Liver (tissue), 9 donors: Measurements from ENCODE around the gene CXCL16. TPM values are rescaled to one million over a fixed set of nuclear protein-coding genes. Genes with fewer than 3 reads are reported as not detected.

Experiments
- DNase-seq: peaks from one replicate; pipeline ENCODE4 v3.0.0-alpha.2; 2017; ENCODE audit warnings: low spot score
- H3K27ac ChIP-seq, 2 donors: one replicate each; pipeline ENCODE4 v1.7.0; 2013; ENCODE audit warnings: inconsistent platforms in 2 of 2, low read length in 2 of 2, control low read depth in 1 of 2, low read depth in 1 of 2, mild to moderate bottlenecking in 1 of 2
- H3K27me3 ChIP-seq, 4 donors: one replicate each; pipeline versions ENCODE4 v1.6.1 to v1.7.0; 2013; ENCODE audit warnings: low read length in 3 of 4, inconsistent platforms in 1 of 4, mild to moderate bottlenecking in 1 of 4, moderate library complexity in 1 of 4; ENCODE audit not compliant: control insufficient read depth in 4 of 4, insufficient read depth in 4 of 4
- H3K36me3 ChIP-seq, 4 donors: one replicate each; pipeline versions ENCODE4 v1.6.1 to v1.7.0; 2013; ENCODE audit warnings: low read length in 3 of 4, mild to moderate bottlenecking in 3 of 4, low read depth in 1 of 4, moderate library complexity in 1 of 4; ENCODE audit not compliant: control insufficient read depth in 4 of 4, insufficient read depth in 3 of 4
- H3K4me1 ChIP-seq, 4 donors: one replicate each; pipeline versions ENCODE4 v1.6.1 to v1.7.0; 2013; ENCODE audit warnings: low read length in 3 of 4, mild to moderate bottlenecking in 3 of 4, moderate library complexity in 1 of 4; ENCODE audit not compliant: control insufficient read depth in 4 of 4, insufficient read depth in 4 of 4
- H3K4me3 ChIP-seq, 3 donors: one replicate each; pipeline versions ENCODE4 v1.6.1 to v1.7.0; 2013; ENCODE audit warnings: low read length in 3 of 3, control low read depth in 1 of 3, low read depth in 1 of 3, mild to moderate bottlenecking in 1 of 3
- H3K9ac ChIP-seq, 2 donors: one replicate each; pipeline ENCODE4 v1.7.0; 2013; ENCODE audit warnings: low read length in 2 of 2, mild to moderate bottlenecking in 2 of 2, moderate library complexity in 2 of 2, control low read depth in 1 of 2, low read depth in 1 of 2
- H3K9me3 ChIP-seq, 4 donors: one replicate each; pipeline versions ENCODE4 v1.6.1 to v1.7.0; 2013; ENCODE audit warnings: low read length in 3 of 4; ENCODE audit not compliant: control insufficient read depth in 4 of 4
- ATF3 ChIP-seq: IDR thresholded peaks from 2 replicates; pipeline ENCODE4 v1.6.1; 2016; ENCODE audit warnings: antibody characterized with exemption
- EGR1 ChIP-seq, 2 donors: IDR thresholded peaks; 2 replicates each; pipeline ENCODE4 v1.6.1; 2016 to 2018; ENCODE audit warnings: antibody characterized with exemption in 2 of 2, low read depth in 2 of 2
- FOXA1 ChIP-seq: IDR thresholded peaks from 2 replicates; pipeline ENCODE4 v1.6.1; 2016; ENCODE audit warnings: antibody characterized with exemption
- FOXA2 ChIP-seq: IDR thresholded peaks from 2 replicates; pipeline ENCODE4 v1.6.1; 2016; ENCODE audit warnings: antibody characterized with exemption
- GABPA ChIP-seq, 2 donors: IDR thresholded peaks in 1 of 2; conservative IDR thresholded peaks in 1 of 2; 2 replicates each; pipeline ENCODE4 v1.6.1; 2016; ENCODE audit warnings: antibody characterized with exemption in 2 of 2, mild to moderate bottlenecking in 1 of 2, moderate library complexity in 1 of 2
- HNF4A ChIP-seq, 2 donors: conservative IDR thresholded peaks; 2 replicates each; pipeline ENCODE4 v1.6.1; 2016; ENCODE audit warnings: antibody characterized with exemption in 2 of 2, mild to moderate bottlenecking in 2 of 2
- HNF4G ChIP-seq: IDR thresholded peaks from 2 replicates; pipeline ENCODE4 v1.6.1; 2016; ENCODE audit warnings: antibody characterized with exemption
- JUND ChIP-seq, 2 donors: IDR thresholded peaks; 2 replicates each; pipeline ENCODE4 v1.6.1; 2016; ENCODE audit warnings: antibody characterized with exemption in 2 of 2
- MAX ChIP-seq: IDR thresholded peaks from 2 replicates; pipeline ENCODE4 v1.6.1; 2016; ENCODE audit warnings: antibody characterized with exemption
- NR2F2 ChIP-seq: IDR thresholded peaks from 2 replicates; pipeline ENCODE4 v1.6.1; 2016; ENCODE audit warnings: antibody characterized with exemption
- RAD21 ChIP-seq, 2 donors: IDR thresholded peaks; 2 replicates each; pipeline ENCODE4 v1.6.1; 2016; ENCODE audit warnings: antibody characterized with exemption in 2 of 2, mild to moderate bottlenecking in 2 of 2
- REST ChIP-seq: IDR thresholded peaks from 2 replicates; pipeline ENCODE4 v1.6.1; 2016; ENCODE audit warnings: antibody characterized with exemption, mild to moderate bottlenecking
- RXRA ChIP-seq, 2 donors: IDR thresholded peaks; 2 replicates each; pipeline ENCODE4 v1.6.1; 2017 to 2018; ENCODE audit warnings: antibody characterized with exemption in 2 of 2, mild to moderate bottlenecking in 1 of 2
- SP1 ChIP-seq: IDR thresholded peaks from 2 replicates; pipeline ENCODE4 v1.6.1; 2018; ENCODE audit warnings: antibody characterized with exemption, mild to moderate bottlenecking
- TAF1 ChIP-seq: conservative IDR thresholded peaks from 2 replicates; pipeline ENCODE4 v1.6.1; 2016; ENCODE audit warnings: antibody characterized with exemption, mild to moderate bottlenecking
- YY1 ChIP-seq: IDR thresholded peaks from 2 replicates; pipeline ENCODE4 v1.6.1; 2016; ENCODE audit warnings: antibody characterized with exemption, mild to moderate bottlenecking
- ZBTB33 ChIP-seq: IDR thresholded peaks from 2 replicates; pipeline ENCODE4 v1.6.1; 2016; ENCODE audit warnings: antibody characterized with exemption
- WGBS: extraction: QIAGEN DNeasy Blood & Tissue Kit; methylation state at CpG from one replicate; pipeline ENCODE4 v1.1.7; 2013; 5-methylcytosine and 5-hydroxymethylcytosine counted together
- polyA plus RNA-seq, 2 donors: library from polyadenylated mRNA; stranded (reverse) in 1 of 2; unstranded in 1 of 2; fragments of 200-250 nt in 1 of 2; fragments of >200 nt in 1 of 2; fragmentation: Nextera tagmentation in 1 of 2; extraction: Ambion mirVana in 1 of 2; gene quantifications; one replicate each; pipeline versions ENCODE4 v1.2.1 to v1.2.3, GENCODE V29; 2013 to 2015
- total RNA-seq, 2 donors: library from RNA; depleted of rRNA; stranded (reverse); fragments of >200 nt; gene quantifications; one replicate each; pipeline ENCODE4 v1.2.3, GENCODE V29; 2014
- TF ChIP-seq, protein P1 (sequence below): fragments of 150-350 bp; IDR thresholded peaks from 2 replicates; pipeline ENCODE4 v1.5.1; 2017; ENCODE audit warnings: improper control_type of control experiment, low read depth, low read length; ENCODE audit not compliant: missing input control
- donor health status: healthy.
- donor health status: healthy.
- donor health status: healthy.
- donor health status: healthy.
- donor health status: healthy.

Gene CXCL16
- total and polyA plus RNA-seq, 4 donors, result 10.7 to 41.1 (median 16.1) TPM

GRCh38 chr17:4738136-4739121, 1.3 kb downstream of the CXCL16 start:
- Histone ChIP-seq H3K36me3 (no peaks in the 10 kb centered on the region), H3K9me3 (no peaks in the 10 kb centered on the region), H3K4me1 (peaks cover 2 to 20% (median 9%) of the 10 kb centered on the region in 4 donors), H3K27ac (peak overlapping the region; percentile 73 to 76), H3K4me3 (peak overlapping the region; percentile 57 to 85 (median 80)), H3K27me3 (no peaks in the 10 kb centered on the region), H3K9ac (peak overlapping the region; percentile 66 to 76)
- whole genome bisulfite sequencing, result 39% methylated on average over 41 of the region's 41 CpGs
- TF ChIP-seq SP1, result no peak
- no peak for TF ChIP-seq TAF1
- TF ChIP-seq FOXA2, result no peak
- TF ChIP-seq FOXA1, result no peak
- TF ChIP-seq, protein P1, sequence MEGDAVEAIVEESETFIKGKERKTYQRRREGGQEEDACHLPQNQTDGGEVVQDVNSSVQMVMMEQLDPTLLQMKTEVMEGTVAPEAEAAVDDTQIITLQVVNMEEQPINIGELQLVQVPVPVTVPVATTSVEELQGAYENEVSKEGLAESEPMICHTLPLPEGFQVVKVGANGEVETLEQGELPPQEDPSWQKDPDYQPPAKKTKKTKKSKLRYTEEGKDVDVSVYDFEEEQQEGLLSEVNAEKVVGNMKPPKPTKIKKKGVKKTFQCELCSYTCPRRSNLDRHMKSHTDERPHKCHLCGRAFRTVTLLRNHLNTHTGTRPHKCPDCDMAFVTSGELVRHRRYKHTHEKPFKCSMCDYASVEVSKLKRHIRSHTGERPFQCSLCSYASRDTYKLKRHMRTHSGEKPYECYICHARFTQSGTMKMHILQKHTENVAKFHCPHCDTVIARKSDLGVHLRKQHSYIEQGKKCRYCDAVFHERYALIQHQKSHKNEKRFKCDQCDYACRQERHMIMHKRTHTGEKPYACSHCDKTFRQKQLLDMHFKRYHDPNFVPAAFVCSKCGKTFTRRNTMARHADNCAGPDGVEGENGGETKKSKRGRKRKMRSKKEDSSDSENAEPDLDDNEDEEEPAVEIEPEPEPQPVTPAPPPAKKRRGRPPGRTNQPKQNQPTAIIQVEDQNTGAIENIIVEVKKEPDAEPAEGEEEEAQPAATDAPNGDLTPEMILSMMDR, result no peak
- no peak for TF ChIP-seq HNF4G
- no peak for DNase-seq

DNA sequence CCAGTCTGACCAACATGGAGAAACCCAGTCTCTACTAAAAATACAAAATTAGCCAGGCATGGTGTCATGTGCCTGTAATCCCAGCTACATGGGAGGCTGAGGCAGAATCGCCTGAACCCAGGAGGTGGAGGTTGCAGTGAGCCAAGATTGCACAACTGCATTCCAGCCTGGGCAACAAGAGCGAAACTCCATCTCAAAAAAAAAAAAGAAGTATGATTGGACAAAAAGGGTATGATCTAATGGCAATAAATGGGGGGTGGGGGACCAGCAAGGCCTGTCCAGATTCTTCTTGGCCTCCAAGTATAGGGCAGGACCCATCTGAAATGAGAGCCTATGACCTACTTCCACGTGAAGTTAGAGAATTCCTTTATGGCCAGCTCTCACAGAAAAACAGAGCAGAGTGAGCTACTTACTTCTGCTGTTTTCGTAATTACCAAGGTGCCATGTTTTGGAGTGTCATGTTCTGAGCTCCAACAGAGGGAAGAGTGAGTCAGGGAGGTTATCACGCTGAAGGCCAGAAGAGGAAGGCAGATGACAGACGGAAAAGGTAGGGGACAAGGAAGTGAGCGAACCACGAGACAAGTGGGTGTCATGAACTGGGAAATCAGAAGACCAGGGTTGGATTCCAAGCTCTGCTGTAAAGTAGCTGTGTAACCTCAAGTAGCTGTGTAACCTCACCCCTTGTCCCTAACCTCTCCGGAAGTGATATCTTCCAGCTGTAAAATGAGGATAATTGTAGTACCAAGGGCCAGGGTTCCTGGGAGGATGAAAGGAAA, 3.7 kb downstream of the CXCL16 start:
- TF ChIP-seq EGR1 (IDR thresholded peaks at IDR 0.05; ENCODE audit: low read depth in 2 of 2), result no peak
- no peak for TF ChIP-seq YY1
- peak; percentile 31 for TF ChIP-seq SP1
- no peak for TF ChIP-seq GABPA (IDR thresholded peaks at IDR 0.05 in 1 of 2, conservative IDR thresholded peaks at IDR 0.05 in 1 of 2)
- TF ChIP-seq, protein P1, result no peak
- TF ChIP-seq HNF4A (conservative IDR thresholded peaks at IDR 0.05), result no peak
- TF ChIP-seq ATF3, result no peak
- no peak for TF ChIP-seq REST
- TF ChIP-seq FOXA2, result no peak
- TF ChIP-seq JUND (IDR thresholded peaks at IDR 0.05), result peak in 1 of 2 donors; percentile 39
- TF ChIP-seq FOXA1, result no peak
- no peak for TF ChIP-seq MAX
- peak; percentile 90 for TF ChIP-seq NR2F2
- TF ChIP-seq TAF1, result no peak
- TF ChIP-seq ZBTB33, result no peak
- TF ChIP-seq HNF4G, result no peak
- peak; percentile 9 to 14 for TF ChIP-seq RAD21 (IDR thresholded peaks at IDR 0.05)
- TF ChIP-seq RXRA (IDR thresholded peaks at IDR 0.05), result peak; percentile 42 to 67
- Histone ChIP-seq H3K36me3 (no peaks in the 10 kb centered on the region), H3K9me3 (no peaks in the 10 kb centered on the region), H3K4me1 (peaks cover 4 to 31% (median 15%) of the 10 kb centered on the region in 4 donors), H3K27me3 (no peaks in the 10 kb centered on the region), H3K9ac (no peak overlapping the region), H3K4me3 (no peak overlapping the region), H3K27ac (peak overlapping the region; percentile 40 to 51)
- no peak for DNase-seq
- 62% methylated on average over 9 of the region's 9 CpGs for WGBS
